DND-41 (cell line): Measurements from ENCODE around the gene MVB12B.

Experiments used
- ATAC-seq: fragments of 200-7000 bp; cut with Tn5 transposase; 3 replicates; pipeline ENCODE4 v1.9.1; 2021; ENCODE audit warnings: low read depth; ENCODE audit not compliant: insufficient read depth
- DNase-seq: peaks from one replicate; pipeline ENCODE4 v3.0.0-alpha.2; 2020
- H2AFZ ChIP-seq: 2 replicates; pipeline ENCODE4 v1.6.0; 2012; ENCODE audit warnings: low read depth, low read length
- H3K27ac ChIP-seq: 2 replicates; pipeline ENCODE4 v1.5.1; 2012; ENCODE audit warnings: low read length, inconsistent platforms
- H3K27me3 ChIP-seq: fragments of 200-600 bp; sonication (generic); 2 replicates; pipeline ENCODE4 v1.6.0; 2012; ENCODE audit warnings: low read length, mild to moderate bottlenecking, inconsistent platforms; ENCODE audit not compliant: insufficient read depth, poor library complexity
- H3K36me3 ChIP-seq: 2 replicates; pipeline ENCODE4 v1.5.1; 2012; ENCODE audit warnings: low read length, inconsistent platforms; ENCODE audit not compliant: insufficient read depth
- H3K4me1 ChIP-seq: 2 replicates; pipeline ENCODE4 v1.5.1; 2012; ENCODE audit warnings: mild to moderate bottlenecking, low read length; ENCODE audit not compliant: insufficient read depth
- H3K4me2 ChIP-seq: 2 replicates; pipeline ENCODE4 v1.6.0; 2012; ENCODE audit warnings: mild to moderate bottlenecking, moderate library complexity, low read length, inconsistent platforms; ENCODE audit not compliant: insufficient read depth
- H3K4me3 ChIP-seq, 2 experiments: fragments of 200-600 bp in 1 of 2; shearing (Covaris generic) in 1 of 2; 2 replicates each; pipeline ENCODE4 v1.5.1; 2012 to 2016; ENCODE audit warnings: inconsistent platforms in 2 of 2, low read length in 2 of 2, mild to moderate bottlenecking in 2 of 2, low read depth in 1 of 2, moderate library complexity in 1 of 2
- H3K79me2 ChIP-seq: 2 replicates; pipeline ENCODE4 v1.6.0; 2012; ENCODE audit warnings: low read length, inconsistent platforms; ENCODE audit not compliant: insufficient read depth
- H3K9ac ChIP-seq: 2 replicates; pipeline ENCODE4 v1.6.0; 2012; ENCODE audit warnings: low read depth, mild to moderate bottlenecking, inconsistent platforms, low read length, moderate library complexity
- H3K9me3 ChIP-seq: 2 replicates; pipeline ENCODE4 v1.5.1; 2012; ENCODE audit warnings: low read length, moderate library complexity, mild to moderate bottlenecking, inconsistent platforms; ENCODE audit not compliant: insufficient read depth, severe bottlenecking
- H4K20me1 ChIP-seq: 2 replicates; pipeline ENCODE4 v1.6.0; 2012; ENCODE audit warnings: low read length; ENCODE audit not compliant: insufficient read depth
- EZH2 ChIP-seq: IDR thresholded peaks from 3 replicates; pipeline ENCODE4 v1.6.1; 2012; ENCODE audit warnings: borderline replicate concordance, low read depth, mild to moderate bottlenecking, moderate library complexity, low read length, inconsistent platforms; ENCODE audit not compliant: severe bottlenecking
- TF ChIP-seq, protein P1 (sequence below): IDR thresholded peaks from 2 replicates; pipeline ENCODE4 v1.5.1; 2012; ENCODE audit warnings: borderline replicate concordance, low read length, moderate library complexity, mild to moderate bottlenecking; ENCODE audit not compliant: poor library complexity, severe bottlenecking; ENCODE audit errors: extremely low read depth

MVB12B gene

DNA sequence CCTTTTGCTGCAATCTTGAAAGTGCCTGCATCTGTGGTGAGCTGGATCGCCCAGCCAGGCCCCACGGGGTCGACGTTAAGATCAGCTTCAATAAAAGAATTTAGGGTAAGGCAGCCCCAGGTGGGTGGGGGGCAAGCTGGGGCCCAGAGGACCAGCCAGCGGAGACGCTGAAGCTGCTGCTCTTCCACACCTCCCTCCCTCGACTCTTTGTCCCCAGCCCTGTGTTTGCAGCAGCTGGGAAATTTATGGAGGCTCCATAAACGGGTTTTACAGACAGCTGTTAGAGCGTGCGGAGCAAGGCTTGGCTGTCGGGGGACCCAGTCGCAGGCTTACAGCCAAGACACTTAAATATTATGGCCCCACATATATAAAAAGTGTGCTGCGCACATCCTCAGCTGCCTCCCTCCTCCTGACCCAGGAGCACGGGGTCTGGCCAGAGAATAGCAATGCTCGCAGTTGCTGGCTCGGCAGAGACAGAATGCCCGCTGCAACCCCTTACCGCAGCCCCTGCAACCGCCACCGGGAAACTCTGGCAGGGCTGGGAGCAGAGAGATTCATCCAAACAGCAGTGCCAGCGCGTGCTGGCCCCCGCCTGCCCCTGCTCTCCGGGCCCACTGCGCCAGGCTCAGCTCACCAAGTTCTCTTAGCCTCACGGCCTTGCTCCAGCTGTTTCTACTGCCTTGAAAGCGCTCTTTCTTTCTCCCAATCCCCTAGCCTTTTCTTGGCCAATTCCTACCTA lies 28.4 kb upstream of the MVB12B start:
- Histone ChIP-seq H3K27ac (no peak overlapping the region), H4K20me1 (no peaks in the 10 kb centered on the region), H3K4me3 (no peak overlapping the region), H3K4me1 (no peaks in the 10 kb centered on the region), H3K4me2 (no peak overlapping the region), H3K27me3 (no peaks in the 10 kb centered on the region), H3K9ac (no peak overlapping the region), H3K9me3 (no peaks in the 10 kb centered on the region), H3K36me3 (no peaks in the 10 kb centered on the region), H3K79me2 (no peaks in the 10 kb centered on the region), H2AFZ (no peak overlapping the region)
- DNase-seq: no peak
- no peak for TF ChIP-seq EZH2
- TF ChIP-seq, protein P1, sequence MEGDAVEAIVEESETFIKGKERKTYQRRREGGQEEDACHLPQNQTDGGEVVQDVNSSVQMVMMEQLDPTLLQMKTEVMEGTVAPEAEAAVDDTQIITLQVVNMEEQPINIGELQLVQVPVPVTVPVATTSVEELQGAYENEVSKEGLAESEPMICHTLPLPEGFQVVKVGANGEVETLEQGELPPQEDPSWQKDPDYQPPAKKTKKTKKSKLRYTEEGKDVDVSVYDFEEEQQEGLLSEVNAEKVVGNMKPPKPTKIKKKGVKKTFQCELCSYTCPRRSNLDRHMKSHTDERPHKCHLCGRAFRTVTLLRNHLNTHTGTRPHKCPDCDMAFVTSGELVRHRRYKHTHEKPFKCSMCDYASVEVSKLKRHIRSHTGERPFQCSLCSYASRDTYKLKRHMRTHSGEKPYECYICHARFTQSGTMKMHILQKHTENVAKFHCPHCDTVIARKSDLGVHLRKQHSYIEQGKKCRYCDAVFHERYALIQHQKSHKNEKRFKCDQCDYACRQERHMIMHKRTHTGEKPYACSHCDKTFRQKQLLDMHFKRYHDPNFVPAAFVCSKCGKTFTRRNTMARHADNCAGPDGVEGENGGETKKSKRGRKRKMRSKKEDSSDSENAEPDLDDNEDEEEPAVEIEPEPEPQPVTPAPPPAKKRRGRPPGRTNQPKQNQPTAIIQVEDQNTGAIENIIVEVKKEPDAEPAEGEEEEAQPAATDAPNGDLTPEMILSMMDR: no peak
- ATAC-seq: no peak

DNA sequence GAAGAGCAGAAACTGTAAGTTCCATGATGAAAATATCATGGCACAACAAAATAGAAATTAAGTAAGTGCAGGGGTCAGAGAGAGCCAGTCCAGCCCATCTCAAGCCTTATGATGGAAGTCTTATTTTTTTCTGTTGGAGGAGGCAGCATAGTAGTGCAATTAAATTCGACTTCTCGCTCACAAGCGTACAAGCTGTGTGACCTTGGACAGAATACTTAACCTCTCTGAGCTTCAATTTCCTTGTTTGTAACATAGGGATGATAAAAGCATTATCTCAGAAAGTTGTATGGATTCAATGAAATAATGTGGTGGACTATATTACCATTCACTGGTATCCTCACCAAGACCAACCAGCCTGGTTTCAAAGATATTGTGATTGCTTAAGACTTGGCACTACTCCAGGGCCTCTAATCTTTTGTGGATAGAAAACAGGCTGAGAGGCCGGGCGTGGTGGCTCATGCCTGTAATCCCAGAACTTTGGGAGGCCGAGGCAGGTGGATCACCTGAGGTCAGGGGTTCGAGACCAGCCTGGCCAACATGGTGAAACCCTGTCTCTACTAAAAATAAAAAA lies 26.8 kb upstream of the MVB12B start:
- DNase-seq (no peak), ATAC-seq (no peak)
- H3K9me3 ChIP-seq: no peaks in the 10 kb centered on the region
- H2AFZ ChIP-seq: no peak overlapping the region
- no peaks in the 10 kb centered on the region for H3K36me3 ChIP-seq
- TF ChIP-seq EZH2: no peak
- TF ChIP-seq, protein P1: no peak
- H4K20me1 ChIP-seq: no peaks in the 10 kb centered on the region
- H3K4me1 ChIP-seq: no peaks in the 10 kb centered on the region
- H3K4me3 ChIP-seq: no peak overlapping the region
- no peak overlapping the region for H3K4me2 ChIP-seq
- H3K9ac ChIP-seq: no peak overlapping the region
- H3K79me2 ChIP-seq: no peaks in the 10 kb centered on the region
- no peak overlapping the region for H3K27ac ChIP-seq
- no peaks in the 10 kb centered on the region for H3K27me3 ChIP-seq

DNA sequence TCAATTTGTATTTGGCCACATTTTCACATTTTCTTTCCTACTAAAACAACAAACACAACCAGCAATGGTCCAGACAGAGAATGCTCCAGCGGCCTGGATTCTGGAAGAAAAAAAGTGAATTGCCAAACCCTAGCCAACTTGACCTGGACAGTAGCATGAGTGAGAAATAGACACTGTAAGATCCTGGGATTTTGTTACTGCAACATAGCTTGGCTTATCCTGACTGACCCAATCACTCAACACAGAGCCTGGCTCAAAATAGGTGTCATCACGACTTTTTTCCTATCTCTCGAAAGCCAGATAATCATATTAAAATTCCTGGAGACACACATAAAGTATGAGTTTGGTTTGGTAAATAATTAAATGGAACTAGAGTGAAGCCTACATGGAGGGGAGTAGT lies 25.4 kb upstream of the MVB12B start:
- Histone ChIP-seq H3K4me1 (no peaks in the 10 kb centered on the region), H2AFZ (no peak overlapping the region), H3K4me2 (no peak overlapping the region), H4K20me1 (no peaks in the 10 kb centered on the region), H3K36me3 (no peaks in the 10 kb centered on the region), H3K79me2 (no peaks in the 10 kb centered on the region), H3K27me3 (no peaks in the 10 kb centered on the region), H3K27ac (no peak overlapping the region), H3K9ac (no peak overlapping the region), H3K9me3 (no peaks in the 10 kb centered on the region), H3K4me3 (no peak overlapping the region)
- ATAC-seq (no peak), DNase-seq (no peak)
- TF ChIP-seq, protein P1: no peak
- TF ChIP-seq EZH2: no peak
